ENCODE results near the gene KCNE5. TPM values are rescaled to one million over a fixed set of nuclear protein-coding genes. Genes with fewer than 3 reads are reported as not detected.
"Not testable (repeated sequence)": the region's sequence is repeated elsewhere in the genome, so short reads cannot be mapped to it uniquely, and the experiment has no call there.

Gene KCNE5
- total RNA-seq, 1 donor: 0.36 TPM

DNA sequence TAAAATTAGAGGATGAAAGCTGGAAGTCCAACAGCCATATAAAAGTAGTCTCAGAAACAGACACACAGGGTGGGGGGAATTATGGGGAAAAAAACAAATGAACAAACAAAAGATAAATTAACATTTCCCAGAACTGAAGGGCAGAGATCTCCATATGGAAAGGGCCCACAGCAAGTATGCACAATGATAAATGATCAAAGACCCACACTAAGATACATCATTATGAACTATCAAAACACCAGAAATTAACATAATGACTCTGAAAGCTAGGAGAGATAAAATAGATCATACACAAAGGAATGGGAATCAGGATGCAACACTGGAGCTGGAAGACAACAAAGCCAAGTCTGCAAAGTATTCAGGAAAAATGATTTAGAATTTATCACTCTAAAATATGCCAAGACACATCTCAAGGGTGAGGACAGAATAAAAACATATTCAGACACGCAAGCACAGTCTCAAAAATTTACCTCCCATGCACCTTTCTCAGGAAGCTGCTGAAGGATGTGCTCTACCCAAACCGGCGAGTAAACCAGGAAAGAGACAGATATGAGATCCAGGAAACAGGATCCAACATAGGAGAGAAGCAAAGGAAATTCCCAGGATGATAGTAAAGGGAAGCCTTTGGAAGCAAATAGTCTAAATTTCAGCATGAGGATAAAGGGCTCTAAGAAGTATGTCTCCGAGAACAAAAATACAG is 30.7 kb upstream of the KCNE5 start:
- Histone ChIP-seq H3K4me1 (ENCODE audit: insufficient read depth, low read length) (no peaks in the 10 kb centered on the region), H2AFZ (ENCODE audit: low read length) (no peak overlapping the region), H3K27me3 (ENCODE audit: insufficient read depth, low read length) (no peaks in the 10 kb centered on the region), H3K36me3 (ENCODE audit: insufficient read depth, low read length) (peaks cover 7% of the 10 kb centered on the region), H4K20me1 (ENCODE audit: insufficient read depth, low read length) (peaks cover 7% of the 10 kb centered on the region), H3K27ac (ENCODE audit: low read depth, low read length) (no peak overlapping the region), H3K9me3 (ENCODE audit: low read depth, low read length) (no peaks in the 10 kb centered on the region), H3K79me2 (ENCODE audit: insufficient read depth, low read length) (peaks cover 30% of the 10 kb centered on the region), H3K4me3 (ENCODE audit: insufficient read depth, low read length) (no peak overlapping the region), H3K4me2 (ENCODE audit: insufficient read depth, low read length) (no peak overlapping the region)
- TF ChIP-seq CTCF (IDR thresholded peaks at IDR 0.05; ENCODE audit: extremely low read depth, low read depth, low read length): no peak
- no peak for DNase-seq (ENCODE audit: insufficient read length, low spot score, missing footprints)

DNA sequence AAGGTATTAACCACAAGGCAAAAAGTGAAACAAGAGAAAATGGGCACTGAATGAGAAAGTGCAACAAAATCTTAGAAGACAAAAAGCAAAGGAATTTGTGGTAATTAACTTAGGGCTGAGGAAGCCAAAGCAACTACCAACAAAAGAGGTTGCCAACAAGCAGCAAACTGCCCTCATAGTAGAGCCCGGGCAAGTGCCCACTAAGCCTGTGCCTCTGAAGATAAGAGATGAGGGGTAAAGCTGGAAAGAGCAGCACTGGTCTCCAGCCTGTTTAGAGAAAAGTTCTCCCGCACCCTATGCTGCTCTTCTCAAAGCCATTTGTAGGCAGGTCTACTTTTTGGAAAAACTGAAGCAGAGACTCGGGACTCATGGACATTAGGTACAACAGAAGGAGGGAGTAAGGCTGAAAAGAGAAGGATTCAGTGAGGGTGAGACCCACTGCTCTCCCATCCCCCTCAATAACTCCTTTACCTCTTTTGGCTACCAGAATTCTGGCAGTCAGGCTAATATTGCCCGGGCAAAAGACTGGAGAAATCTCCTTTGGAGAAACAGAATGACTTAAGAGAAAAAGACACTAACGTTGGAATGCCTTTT is 29.6 kb upstream of the KCNE5 start:
- Histone ChIP-seq H3K4me1 (ENCODE audit: insufficient read depth, low read length) (no peaks in the 10 kb centered on the region), H3K27ac (ENCODE audit: low read depth, low read length) (no peak overlapping the region), H2AFZ (ENCODE audit: low read length) (no peak overlapping the region), H3K79me2 (ENCODE audit: insufficient read depth, low read length) (peaks cover 30% of the 10 kb centered on the region), H3K4me3 (ENCODE audit: insufficient read depth, low read length) (no peak overlapping the region), H3K36me3 (ENCODE audit: insufficient read depth, low read length) (peaks cover 7% of the 10 kb centered on the region), H3K9me3 (ENCODE audit: low read depth, low read length) (no peaks in the 10 kb centered on the region), H3K4me2 (ENCODE audit: insufficient read depth, low read length) (no peak overlapping the region), H3K27me3 (ENCODE audit: insufficient read depth, low read length) (no peaks in the 10 kb centered on the region), H4K20me1 (ENCODE audit: insufficient read depth, low read length) (peaks cover 7% of the 10 kb centered on the region)
- no peak for TF ChIP-seq CTCF (IDR thresholded peaks at IDR 0.05; ENCODE audit: extremely low read depth, low read depth, low read length)
- no peak for DNase-seq (ENCODE audit: insufficient read length, low spot score, missing footprints)

DNA sequence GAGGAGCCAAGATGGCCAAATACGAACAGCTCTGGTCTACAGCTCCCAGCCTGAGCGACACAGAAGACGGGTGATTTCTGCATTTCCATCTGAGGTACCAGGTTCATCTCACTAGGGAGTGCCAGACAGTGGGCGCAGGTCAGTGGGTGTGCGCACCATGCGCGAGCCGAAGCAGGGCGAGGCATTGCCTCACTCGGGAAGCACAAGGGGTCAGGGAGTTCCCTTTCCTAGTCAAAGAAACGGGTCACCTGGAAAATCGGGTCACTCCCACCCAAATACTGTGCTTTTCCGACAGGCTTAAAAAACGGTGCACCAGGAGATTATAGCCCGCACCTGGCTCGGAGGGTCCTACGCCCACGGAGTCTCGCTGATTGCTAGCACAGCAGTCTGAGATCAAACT is 19.7 kb upstream of the KCNE5 start:
- H3K4me1 ChIP-seq (ENCODE audit: insufficient read depth, low read length); H3K4me3 ChIP-seq (ENCODE audit: insufficient read depth, low read length); H4K20me1 ChIP-seq (ENCODE audit: insufficient read depth, low read length); H2AFZ ChIP-seq (ENCODE audit: low read length); H3K4me2 ChIP-seq (ENCODE audit: insufficient read depth, low read length); H3K27ac ChIP-seq (ENCODE audit: low read depth, low read length); DNase-seq (ENCODE audit: insufficient read length, low spot score, missing footprints); H3K79me2 ChIP-seq (ENCODE audit: insufficient read depth, low read length); H3K9me3 ChIP-seq (ENCODE audit: low read depth, low read length); H3K27me3 ChIP-seq (ENCODE audit: insufficient read depth, low read length); H3K36me3 ChIP-seq (ENCODE audit: insufficient read depth, low read length): not testable (repeated sequence)

DNA sequence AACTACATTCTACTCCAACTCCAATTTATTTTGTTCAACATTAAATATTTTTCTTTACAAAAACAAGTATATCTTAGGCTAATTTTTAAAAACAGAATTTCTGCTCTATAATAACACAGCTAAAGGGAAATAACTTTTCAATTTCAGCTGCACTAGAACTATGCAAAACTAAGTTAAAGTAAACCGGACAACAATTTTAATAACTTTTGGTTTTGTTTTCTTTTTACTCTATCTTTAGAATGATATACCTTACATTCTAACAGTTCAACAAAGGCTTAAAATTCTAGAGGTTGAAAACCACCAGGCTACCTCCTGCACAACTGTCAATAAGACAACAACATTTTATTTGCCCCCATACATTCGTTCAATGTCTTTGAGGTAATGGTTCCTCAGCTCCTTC is 18.7 kb upstream of the KCNE5 start:
- H3K79me2 ChIP-seq (ENCODE audit: insufficient read depth, low read length): no peaks in the 10 kb centered on the region
- H2AFZ ChIP-seq (ENCODE audit: low read length): no peak overlapping the region
- no peaks in the 10 kb centered on the region for H3K9me3 ChIP-seq (ENCODE audit: low read depth, low read length)
- no peaks in the 10 kb centered on the region for H3K36me3 ChIP-seq (ENCODE audit: insufficient read depth, low read length)
- no peaks in the 10 kb centered on the region for H3K27me3 ChIP-seq (ENCODE audit: insufficient read depth, low read length)
- H3K27ac ChIP-seq (ENCODE audit: low read depth, low read length): no peak overlapping the region
- no peak for DNase-seq (ENCODE audit: insufficient read length, low spot score, missing footprints)
- no peak overlapping the region for H3K4me2 ChIP-seq (ENCODE audit: insufficient read depth, low read length)
- no peak overlapping the region for H3K4me3 ChIP-seq (ENCODE audit: insufficient read depth, low read length)
- no peak for TF ChIP-seq CTCF (IDR thresholded peaks at IDR 0.05; ENCODE audit: extremely low read depth, low read depth, low read length)
- peaks cover 4% of the 10 kb centered on the region for H4K20me1 ChIP-seq (ENCODE audit: insufficient read depth, low read length)
- H3K4me1 ChIP-seq (ENCODE audit: insufficient read depth, low read length): no peaks in the 10 kb centered on the region

Data from osteoblast (primary cell).